RPMI7951 (cell line): ENCODE results near the gene PLOD2. TPM values are rescaled to one million over a fixed set of nuclear protein-coding genes. Genes with fewer than 3 reads are reported as not detected.
A peak's percentile ranks its signal among the peaks of the same experiment; 100 is the strongest.
"Not testable (repeated sequence)": the region's sequence is repeated elsewhere in the genome, so short reads cannot be mapped to it uniquely, and the experiment has no call there.

Source experiments
- DNase-seq: peaks from one replicate; pipeline ENCODE4 v3.0.0-alpha.2; 2012; ENCODE audit warnings: low read depth
- total RNA-seq: library from RNA; depleted of rRNA; stranded (reverse); fragments of >200 nt; shearing (Covaris generic); gene quantifications from 2 replicates; pipeline ENCODE4 v1.2.3, GENCODE V29; 2014

The PLOD2 gene
- total RNA-seq, 1 experiment from 2014 or later, result 221 TPM

- no peak for DNase-seq
Measured at GRCh38 chr3:146139586-146140110, 21.3 kb downstream of the PLOD2 start.

GRCh38 chr3:146138902-146139301, 22.1 kb downstream of the PLOD2 start:
- no peak for DNase-seq

- DNase-seq, result no peak
Measured at GRCh38 chr3:146136647-146137046, 24.3 kb downstream of the PLOD2 start.

GRCh38 chr3:146134348-146135117, 26.5 kb downstream of the PLOD2 start:
- no peak for DNase-seq

GRCh38 chr3:146133441-146133840, 27.5 kb downstream of the PLOD2 start:
- DNase-seq, result no peak

- peak; percentile 96 for DNase-seq
Measured at GRCh38 chr3:146131616-146132410, 29.2 kb downstream of the PLOD2 start.

- peak; percentile 97 for DNase-seq
Measured at GRCh38 chr3:146130881-146131371, 30.1 kb downstream of the PLOD2 start.

- DNase-seq, result no peak
Measured at GRCh38 chr3:146129750-146130149, 31.2 kb downstream of the PLOD2 start.

- DNase-seq, result no peak
Measured at GRCh38 chr3:146128939-146129338, 32.0 kb downstream of the PLOD2 start.

GRCh38 chr3:146128179-146128578, 32.8 kb downstream of the PLOD2 start:
- no peak for DNase-seq

GRCh38 chr3:146125951-146126350, 35.0 kb downstream of the PLOD2 start:
- peak; percentile 91 for DNase-seq

- DNase-seq, result no peak
Measured at GRCh38 chr3:146124126-146124801, 36.7 kb downstream of the PLOD2 start.

- DNase-seq, result peak; percentile 92
Measured at GRCh38 chr3:146117406-146118285, 43.3 kb downstream of the PLOD2 start.

GRCh38 chr3:146115619-146116018, 45.4 kb downstream of the PLOD2 start:
- no peak for DNase-seq

GRCh38 chr3:146113804-146114203, 47.2 kb downstream of the PLOD2 start:
- DNase-seq, result not testable (repeated sequence)

GRCh38 chr3:146111337-146111736, 49.6 kb downstream of the PLOD2 start:
- no peak for DNase-seq

- DNase-seq, result peak; percentile 35
Measured at GRCh38 chr3:146110161-146110560, 50.8 kb downstream of the PLOD2 start.

GRCh38 chr3:146106986-146107385, 54.0 kb downstream of the PLOD2 start:
- no peak for DNase-seq

- DNase-seq, result no peak
Measured at GRCh38 chr3:146104068-146104467, 56.9 kb downstream of the PLOD2 start.

GRCh38 chr3:146102885-146103284, 58.1 kb downstream of the PLOD2 start:
- DNase-seq, result no peak

- no peak for DNase-seq
Measured at GRCh38 chr3:146101538-146101937, 59.4 kb downstream of the PLOD2 start.
